ENCODE data around the gene GTF2H1.
"Not testable (repeated sequence)": the region's sequence is repeated elsewhere in the genome, so short reads cannot be mapped to it uniquely, and the experiment has no call there.

GTF2H1 gene

GRCh38 chr11:18319914-18320313 is 2.5 kb upstream of the GTF2H1 start:
- DNase-seq (ENCODE audit: low spot score): no peak

- DNase-seq (ENCODE audit: low spot score): no peak
Measured at GRCh38 chr11:18320617-18321016, 1.8 kb upstream of the GTF2H1 start.

GRCh38 chr11:18321578-18321968 is 794 bp upstream of the GTF2H1 start:
- DNase-seq (ENCODE audit: low spot score): peak; percentile 8

GRCh38 chr11:18322818-18323570 is 627 bp downstream of the GTF2H1 start:
- DNase-seq (ENCODE audit: low spot score): no peak

GRCh38 chr11:18323881-18324280 is 1.5 kb downstream of the GTF2H1 start:
- DNase-seq (ENCODE audit: low spot score): not testable (repeated sequence)

- DNase-seq (ENCODE audit: low spot score): no peak
Measured at GRCh38 chr11:18324381-18324780, 2.0 kb downstream of the GTF2H1 start.

- no peak for DNase-seq (ENCODE audit: low spot score)
Measured at GRCh38 chr11:18329196-18329870, 7.0 kb downstream of the GTF2H1 start.

- no peak for DNase-seq (ENCODE audit: low spot score)
Measured at GRCh38 chr11:18330921-18331320, 8.6 kb downstream of the GTF2H1 start.

GRCh38 chr11:18332302-18332701 is 9.9 kb downstream of the GTF2H1 start:
- no peak for DNase-seq (ENCODE audit: low spot score)

- DNase-seq (ENCODE audit: low spot score): no peak
Measured at GRCh38 chr11:18332891-18333290, 10.5 kb downstream of the GTF2H1 start.

GRCh38 chr11:18347471-18348125 is 25.2 kb downstream of the GTF2H1 start:
- peak; percentile 43 for DNase-seq (ENCODE audit: low spot score)

GRCh38 chr11:18352581-18352980 is 30.2 kb downstream of the GTF2H1 start:
- DNase-seq (ENCODE audit: low spot score): peak; percentile 40

GRCh38 chr11:18358646-18359045 is 36.3 kb downstream of the GTF2H1 start:
- no peak for DNase-seq (ENCODE audit: low spot score)

GRCh38 chr11:18361154-18361553 is 38.8 kb downstream of the GTF2H1 start:
- no peak for DNase-seq (ENCODE audit: low spot score)

GRCh38 chr11:18364495-18365073 is 42.2 kb downstream of the GTF2H1 start:
- no peak for DNase-seq (ENCODE audit: low spot score)

GRCh38 chr11:18365741-18366140 is 43.4 kb downstream of the GTF2H1 start:
- DNase-seq (ENCODE audit: low spot score): no peak

- DNase-seq (ENCODE audit: low spot score): no peak
Measured at GRCh38 chr11:18366286-18366685, 43.9 kb downstream of the GTF2H1 start.

GRCh38 chr11:18367431-18367830 is 45.1 kb downstream of the GTF2H1 start:
- no peak for DNase-seq (ENCODE audit: low spot score)

- peak; percentile 70 for DNase-seq (ENCODE audit: low spot score)
Measured at GRCh38 chr11:18368221-18368620, 45.9 kb downstream of the GTF2H1 start.

GRCh38 chr11:18369398-18369797 is 47.0 kb downstream of the GTF2H1 start:
- DNase-seq (ENCODE audit: low spot score): no peak

GRCh38 chr11:18371279-18371678 is 48.9 kb downstream of the GTF2H1 start:
- no peak for DNase-seq (ENCODE audit: low spot score)

- DNase-seq (ENCODE audit: low spot score): no peak
Measured at GRCh38 chr11:18372201-18372600, 49.8 kb downstream of the GTF2H1 start.

- no peak for DNase-seq (ENCODE audit: low spot score)
Measured at GRCh38 chr11:18374956-18375355, 52.6 kb downstream of the GTF2H1 start.

Data from AG08395 (cell line).